ENCODE results near the gene TMEM114. TPM values are rescaled to one million over a fixed set of nuclear protein-coding genes. Genes with fewer than 3 reads are reported as not detected.
A peak's percentile ranks its signal among the peaks of the same experiment; 100 is the strongest.
"Not testable (repeated sequence)": the region's sequence is repeated elsewhere in the genome, so short reads cannot be mapped to it uniquely, and the experiment has no call there.

Gene TMEM114
- total RNA-seq, 1 experiment from 2014 or later: not detected

DNA sequence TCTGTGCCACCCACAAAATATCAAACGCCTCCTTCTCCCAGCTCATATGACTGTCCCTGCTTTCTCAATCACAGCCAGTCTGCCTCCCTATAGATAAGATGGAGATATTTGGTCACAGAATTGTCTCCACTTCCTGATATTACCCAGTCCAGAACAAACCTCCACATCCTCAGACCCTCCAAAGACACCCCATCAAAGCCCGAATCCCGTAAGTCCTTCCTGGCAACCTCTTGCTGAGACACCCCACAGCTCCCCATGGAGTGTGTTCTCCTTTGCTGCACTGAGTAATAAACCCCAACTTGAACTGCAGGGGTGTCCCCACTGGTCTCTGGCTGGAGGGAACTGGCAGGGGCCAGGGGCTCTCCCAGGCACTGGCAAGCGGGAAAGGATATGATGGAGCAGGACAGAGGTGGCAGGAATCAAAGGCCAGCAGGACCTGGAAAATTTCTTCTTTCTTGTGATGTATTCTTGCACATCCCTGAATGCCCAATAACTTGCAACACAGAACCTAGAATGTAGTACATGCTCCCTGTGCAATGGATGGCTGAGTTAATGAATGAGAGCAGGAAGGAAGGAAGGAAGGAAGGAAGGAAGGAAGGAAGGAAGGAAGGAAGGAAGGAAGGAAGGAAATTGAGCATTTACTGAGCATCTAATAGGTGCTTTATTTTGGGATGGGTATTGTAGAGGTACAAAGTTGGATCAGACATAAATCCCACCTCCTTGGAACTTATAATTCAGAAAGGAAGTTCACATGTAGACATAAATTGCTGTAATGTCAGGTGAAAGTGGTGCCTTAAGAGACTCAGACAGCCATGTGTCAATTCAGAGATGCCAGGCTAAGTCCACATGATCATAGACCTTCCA, 13.9 kb downstream of the TMEM114 start:
- no peak for DNase-seq (ENCODE audit: low read depth)

DNA sequence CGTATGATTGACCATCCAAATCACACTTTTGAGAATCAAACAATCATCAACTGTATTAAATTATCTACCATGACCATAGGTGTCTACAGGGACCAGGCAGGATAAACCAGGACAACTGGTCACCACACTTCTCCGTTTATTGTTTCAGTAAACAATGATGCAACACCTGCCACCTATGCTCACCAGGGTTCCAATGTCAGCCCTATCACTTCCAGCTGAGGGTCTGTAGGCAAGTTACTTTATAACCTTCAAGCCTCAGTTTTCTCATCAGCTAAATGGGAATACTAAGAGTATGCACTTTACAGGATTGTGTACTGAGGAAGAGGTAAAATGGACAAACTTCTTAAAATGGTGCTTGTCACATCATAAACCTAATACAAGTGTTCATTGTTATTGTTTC, 14.9 kb downstream of the TMEM114 start:
- DNase-seq (ENCODE audit: low read depth): no peak

DNA sequence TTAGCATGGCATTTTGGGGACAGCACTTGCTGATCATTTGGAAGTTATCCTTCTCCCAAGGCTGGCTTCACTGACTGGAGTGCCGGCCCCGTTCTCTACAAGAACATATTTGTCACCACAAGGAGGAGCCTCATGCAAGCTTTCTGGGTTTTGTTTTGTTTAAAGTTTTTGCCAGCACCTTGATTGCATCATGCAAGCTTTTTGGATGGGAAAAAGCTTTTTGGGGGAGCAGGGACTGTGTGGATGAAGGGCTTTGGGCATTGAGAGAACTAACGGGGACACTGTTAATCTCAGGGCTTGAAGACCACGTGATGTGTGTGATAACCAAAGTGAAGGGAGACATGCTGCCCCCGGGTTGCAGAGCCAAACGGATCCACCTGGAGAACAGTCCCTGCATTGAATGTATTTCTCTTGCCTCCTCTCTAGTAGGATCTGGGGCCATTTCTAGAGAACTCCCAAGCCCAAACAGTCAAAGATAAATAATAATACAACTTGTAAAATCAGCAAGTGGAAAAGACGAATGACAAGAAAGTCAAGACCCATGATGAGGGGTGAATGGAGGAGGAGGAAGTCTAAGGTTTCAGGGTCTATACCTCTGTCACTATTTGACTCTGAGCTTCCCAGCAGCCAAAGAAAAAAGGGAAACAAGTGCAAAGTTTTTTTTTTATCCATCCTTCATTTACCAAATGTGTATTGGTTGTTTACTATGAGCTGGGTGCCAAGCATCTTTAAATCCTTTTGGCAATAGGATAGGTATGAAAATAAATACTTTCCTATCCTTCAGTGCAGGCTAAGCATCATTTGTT, 17.2 kb downstream of the TMEM114 start:
- peak; percentile 31 for DNase-seq (ENCODE audit: low read depth)

DNA sequence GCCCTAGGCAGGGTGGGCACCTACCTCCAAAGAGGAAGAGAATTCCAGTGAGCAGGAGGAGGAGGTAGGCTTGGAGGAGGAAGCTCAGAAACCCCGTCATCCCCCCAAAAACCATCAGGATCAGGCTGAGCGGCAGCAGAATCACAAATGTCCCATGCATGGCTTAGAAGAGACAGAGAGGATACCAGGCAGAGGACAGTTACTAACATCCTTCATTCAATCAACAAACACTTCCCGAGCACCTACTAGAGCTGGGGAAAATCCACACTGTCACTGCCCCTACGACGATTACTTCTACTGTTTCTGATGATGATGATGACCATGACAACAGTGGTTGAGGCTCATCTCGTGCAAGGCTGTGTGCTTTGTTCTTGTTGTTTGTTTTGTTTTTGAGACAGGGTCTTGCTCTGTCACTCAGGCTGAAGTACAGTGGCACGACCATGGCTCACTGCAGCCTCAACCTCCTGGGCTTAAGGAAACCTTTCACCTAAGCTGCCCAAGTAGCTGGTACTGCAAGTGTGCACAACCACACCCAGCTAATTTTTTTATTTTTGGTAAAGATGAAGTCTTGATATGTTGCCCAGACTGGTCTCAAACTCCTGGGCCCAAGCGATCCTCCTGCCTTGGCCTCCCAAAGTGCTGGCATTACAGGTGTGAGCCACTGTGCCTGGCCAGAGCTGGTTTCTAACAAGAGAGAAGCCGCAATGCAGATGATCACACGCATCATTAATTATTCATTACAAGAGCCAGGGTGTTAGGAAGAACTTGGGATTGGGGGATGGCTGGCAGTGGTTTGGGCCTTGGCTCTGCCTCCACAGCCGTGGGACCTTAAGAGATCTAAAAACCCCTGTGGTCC, 18.0 kb downstream of the TMEM114 start:
- DNase-seq (ENCODE audit: low read depth): no peak

DNA sequence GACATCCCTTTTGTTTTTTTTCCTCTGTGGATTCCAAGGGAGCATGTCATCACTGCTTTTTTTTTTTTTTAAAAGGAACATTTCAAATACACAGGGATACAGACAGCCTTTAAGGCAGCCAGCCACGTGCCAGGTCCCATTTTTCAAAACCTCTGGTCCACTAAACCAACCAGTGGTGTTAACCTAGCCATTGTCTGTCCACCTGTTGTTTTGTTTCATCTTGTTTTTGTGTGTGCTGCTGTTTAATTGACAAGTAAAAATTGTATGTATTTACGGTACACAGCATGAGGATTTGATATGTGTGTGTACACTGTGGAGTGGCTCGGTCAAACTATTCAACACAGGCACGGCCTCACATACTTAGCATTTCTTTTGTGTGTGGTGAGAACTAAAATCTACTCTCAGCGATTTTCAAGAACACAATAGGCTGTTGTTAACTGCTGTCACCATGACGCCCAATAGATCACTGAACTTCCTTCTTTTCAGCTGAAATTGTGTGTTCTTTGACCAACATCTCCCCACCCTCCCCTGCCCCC, 19.2 kb downstream of the TMEM114 start:
- peak; percentile 30 for DNase-seq (ENCODE audit: low read depth)

DNA sequence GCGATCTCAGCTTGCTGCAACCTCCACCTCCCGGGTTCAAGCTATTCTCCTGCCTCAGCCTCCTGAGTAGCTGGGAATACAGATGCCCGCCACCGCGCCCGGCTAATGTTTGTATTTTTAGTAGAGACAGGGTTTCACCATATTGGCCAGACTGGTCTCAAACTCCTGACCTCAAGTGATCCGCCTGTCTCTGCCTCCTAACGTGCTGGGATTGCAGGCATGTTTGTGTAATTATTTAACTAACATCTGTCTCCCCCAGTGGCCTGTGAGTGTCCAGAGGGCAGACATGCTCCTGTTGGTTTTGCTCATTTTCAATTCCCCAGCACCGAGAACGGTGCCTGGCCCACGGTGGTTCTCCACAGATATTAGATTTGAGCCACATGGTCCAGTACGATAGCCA, 19.9 kb downstream of the TMEM114 start:
- not testable (repeated sequence) for DNase-seq (ENCODE audit: low read depth)

DNA sequence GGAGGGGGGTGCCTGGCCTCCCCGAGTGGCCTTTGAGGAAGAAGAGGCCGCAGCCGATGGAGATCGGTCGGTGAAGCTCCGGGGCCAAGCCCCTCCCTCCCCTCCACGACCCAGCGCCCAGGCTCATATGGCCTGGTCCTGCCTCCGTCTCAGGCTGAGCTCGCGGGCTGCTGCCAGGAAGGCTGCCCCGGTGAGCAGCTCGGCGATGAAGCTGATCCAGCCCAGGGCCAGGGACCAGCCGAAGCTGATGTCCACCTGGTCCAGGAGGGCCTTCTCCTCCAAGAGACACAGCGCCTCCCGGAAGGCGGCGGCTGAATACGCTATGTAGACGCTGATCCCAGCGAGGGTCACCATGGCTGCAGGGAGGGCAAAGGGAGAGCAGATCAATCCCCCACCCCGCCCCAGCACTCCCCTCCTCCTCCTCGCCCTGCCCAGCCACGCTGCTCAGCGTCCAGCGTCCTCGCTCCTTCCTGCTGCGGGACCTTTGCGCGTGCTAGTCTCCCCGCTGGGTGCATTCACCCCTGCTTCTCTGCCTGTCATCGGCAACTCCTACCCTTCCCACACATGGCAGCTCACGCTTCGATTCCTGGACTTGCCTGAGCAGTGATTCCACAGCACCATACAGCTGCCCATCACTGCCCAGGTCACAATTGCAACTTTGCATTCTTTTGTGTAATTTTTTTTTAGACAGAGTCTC, 20.5 kb downstream of the TMEM114 start:
- DNase-seq (ENCODE audit: low read depth): no peak

DNA sequence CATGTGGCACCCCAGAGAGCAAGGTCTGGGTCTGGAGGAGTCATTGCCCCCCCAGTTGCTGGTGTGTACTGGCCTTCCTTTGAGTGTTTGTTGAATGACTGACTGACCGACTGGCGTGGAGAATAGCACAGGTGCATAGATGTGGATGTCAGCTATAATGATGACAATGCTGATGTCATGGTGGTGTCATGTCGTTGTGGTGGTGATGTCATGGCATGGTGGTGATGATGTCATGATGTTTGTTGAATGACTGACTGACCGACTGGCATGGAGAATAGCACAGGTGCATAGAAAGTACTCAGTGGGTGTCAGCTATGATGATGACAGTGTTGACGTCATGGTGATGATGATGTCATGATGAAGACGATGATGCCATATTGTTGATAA, 22.1 kb downstream of the TMEM114 start:
- DNase-seq (ENCODE audit: low read depth): no peak

DNA sequence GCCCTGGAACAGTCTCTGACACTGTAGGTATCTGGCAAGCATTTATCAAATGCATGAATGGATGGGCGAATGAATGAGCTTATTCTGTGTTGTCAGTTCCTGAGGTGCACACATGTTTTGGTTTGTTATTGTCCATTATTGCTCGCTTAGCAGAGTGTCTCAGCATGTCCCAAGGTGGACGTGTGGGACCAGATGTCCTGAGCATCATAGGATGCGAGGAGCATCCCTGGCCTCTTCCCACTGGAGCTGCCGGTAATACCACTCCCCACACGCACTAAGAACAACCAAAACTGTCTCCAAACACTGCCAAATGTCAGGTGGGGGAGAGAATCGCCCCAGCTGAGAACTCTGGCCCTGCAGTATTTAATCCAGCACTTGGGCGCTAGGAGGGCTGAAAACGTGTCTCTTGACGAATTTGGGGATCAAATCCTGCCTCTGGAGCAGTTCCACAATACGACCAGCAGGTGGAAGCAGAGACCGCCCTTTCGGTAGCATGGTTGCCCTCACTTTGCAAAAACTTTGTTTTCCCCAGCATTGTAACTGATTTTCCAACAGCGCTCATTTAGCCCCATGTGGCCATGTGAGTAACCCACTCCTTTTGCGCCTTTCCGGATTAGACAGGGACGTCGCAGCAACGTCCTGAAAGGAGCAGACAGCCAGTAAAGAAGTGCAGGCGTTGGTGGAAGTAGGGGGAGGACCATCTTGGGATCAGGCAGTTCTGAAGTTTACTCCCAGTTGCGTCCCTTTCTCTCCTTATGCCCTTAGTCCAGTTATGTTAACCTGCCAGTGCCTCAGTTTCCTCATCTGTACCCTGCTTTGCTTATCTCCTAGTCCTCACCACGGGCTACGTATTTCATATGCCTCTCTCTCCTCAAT, 22.7 kb downstream of the TMEM114 start:
- peak; percentile 86 for DNase-seq (ENCODE audit: low read depth)

DNA sequence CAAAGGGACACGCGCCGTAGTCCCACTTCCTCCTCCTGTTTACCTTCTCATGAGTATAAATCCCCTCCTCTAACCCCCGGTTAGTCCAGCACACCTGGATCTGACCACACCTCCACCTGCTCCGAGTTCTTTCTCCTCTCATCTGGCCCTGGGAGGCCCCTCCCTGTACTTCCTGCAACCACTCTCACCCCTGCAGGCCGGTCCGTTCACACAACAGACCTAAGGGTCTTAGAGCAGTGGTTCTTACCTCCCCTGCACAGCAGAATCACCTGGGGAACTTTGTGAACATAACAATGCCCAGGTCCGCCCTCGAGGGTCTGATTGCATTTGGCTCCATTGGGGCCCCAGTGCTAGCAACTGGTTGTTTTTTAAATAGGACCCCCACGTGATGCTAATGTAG, 24.8 kb downstream of the TMEM114 start:
- DNase-seq (ENCODE audit: low read depth): no peak

DNA sequence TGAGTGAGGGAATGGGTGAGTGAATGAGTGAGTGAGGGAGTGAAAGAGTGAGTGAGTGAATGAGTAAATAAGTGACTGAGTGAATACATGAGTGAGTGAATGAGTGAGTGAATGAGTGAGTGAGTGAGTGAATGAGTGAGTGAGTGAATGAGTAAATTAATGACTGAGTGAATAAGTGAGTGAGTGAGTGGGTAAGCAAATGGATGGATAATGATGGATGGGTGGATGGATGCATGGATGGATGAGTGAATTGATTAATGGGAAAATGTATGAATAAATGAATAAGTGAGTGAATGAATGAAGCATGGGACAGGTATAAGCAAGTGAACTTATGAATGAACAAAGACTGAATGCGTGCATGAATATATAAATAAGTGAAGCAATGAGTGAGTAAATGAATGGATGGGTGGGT, 25.4 kb downstream of the TMEM114 start:
- no peak for DNase-seq (ENCODE audit: low read depth)

DNA sequence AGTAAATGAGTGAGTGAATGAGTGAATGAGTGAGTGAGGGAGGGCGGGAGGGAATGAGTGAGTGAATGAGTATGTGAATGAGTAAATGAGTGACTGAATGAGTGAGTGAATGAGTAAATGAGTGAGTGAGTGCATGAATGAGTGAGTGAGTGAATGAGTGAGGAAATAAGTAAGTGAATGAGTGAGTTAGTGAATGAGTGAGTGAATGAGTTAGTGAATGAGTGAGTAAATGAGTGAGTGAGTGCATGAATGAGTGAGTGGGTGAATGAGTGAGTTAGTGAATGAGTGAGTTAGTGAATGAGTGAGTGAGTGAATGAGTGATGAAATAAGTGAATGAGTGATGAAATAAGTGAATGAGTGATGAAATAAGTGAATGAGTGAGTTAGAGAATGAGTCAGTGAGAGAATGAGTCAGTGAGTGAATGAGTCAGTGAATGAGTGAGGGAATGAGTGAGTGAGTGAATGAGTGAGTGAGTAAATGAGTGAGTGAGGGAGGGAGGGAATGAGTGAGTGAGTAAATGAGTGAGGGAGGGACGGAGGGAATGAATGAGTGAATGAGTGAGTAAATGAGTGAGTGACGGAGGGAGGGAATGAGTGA, 26.3 kb downstream of the TMEM114 start:
- DNase-seq (ENCODE audit: low read depth): not testable (repeated sequence)

DNA sequence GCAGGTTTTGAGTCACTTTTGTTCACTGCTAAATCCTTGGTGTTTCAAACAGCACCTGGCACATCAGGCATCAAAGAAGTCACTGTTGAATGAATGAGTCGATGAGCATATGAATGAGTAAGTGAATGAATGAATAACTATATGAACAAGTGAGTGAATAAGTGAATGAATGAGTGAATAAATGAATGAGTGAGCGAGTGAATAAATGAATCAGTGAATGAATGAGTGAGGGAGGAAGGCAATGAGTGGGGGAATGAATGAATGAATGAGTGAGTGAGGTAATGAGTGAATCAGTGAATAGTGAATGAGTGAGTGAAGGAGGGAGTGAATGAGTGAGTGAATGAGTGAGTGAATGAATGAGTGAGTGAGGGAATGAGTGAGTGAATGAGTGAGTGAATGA, 28.8 kb downstream of the TMEM114 start:
- no peak for DNase-seq (ENCODE audit: low read depth)

DNA sequence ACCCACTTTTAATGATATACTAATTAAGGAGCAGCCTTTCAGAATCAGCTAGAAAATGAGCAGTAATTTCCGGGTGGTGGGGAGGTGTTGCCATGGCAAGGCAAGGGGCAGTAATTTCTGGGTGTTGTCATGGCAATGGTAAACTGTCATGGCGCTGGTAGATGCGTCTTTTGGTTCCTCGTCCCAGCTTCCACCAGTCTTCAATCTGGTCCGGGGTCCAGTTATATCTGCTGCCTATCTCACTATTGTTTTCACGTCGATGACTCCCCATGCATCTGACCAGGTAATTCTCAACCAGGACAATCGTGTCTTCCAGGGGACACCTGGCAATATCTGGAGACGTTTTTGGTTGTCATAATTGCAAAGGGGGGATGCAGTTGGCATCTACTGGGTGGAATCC, 34.9 kb downstream of the TMEM114 start:
- no peak for DNase-seq (ENCODE audit: low read depth)

DNA sequence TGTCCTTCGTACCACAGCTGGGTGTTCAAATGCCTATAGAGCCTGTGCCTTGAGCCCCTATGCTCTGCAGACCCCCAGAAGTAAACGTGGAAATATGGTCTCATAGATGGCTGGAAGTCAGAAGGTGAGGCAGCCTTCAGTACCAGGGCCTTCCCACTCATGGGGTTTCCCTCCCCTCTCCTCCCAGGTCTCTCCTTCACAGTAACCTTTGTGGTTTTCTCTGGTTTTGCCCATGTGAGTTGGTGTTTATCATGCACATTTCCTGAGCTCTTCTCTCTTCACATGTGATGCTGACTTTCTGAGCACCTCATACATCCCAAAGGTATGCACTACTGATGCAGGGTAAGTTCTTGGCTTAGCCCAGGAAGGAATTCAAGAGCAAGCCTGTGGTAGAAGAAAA, 35.4 kb downstream of the TMEM114 start:
- DNase-seq (ENCODE audit: low read depth): no peak

DNA sequence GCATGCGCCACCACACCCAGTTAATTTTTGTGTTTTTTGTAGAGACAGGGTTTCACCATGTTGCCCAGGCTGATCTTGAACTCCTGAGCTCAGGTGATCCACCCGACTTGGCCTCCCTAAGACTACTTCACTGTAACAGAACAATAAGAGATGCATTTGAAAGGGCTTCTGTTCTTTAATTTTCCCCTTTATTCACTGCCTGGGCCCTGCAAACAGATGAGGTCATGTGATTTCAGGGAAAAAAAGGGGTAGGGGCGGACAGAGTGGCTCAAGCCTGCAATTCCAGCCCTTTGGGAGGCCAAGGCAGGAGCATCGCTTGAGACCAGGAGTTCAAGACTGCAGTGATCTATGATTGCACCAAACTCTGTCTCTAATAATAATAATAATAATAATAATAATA, 36.3 kb downstream of the TMEM114 start:
- no peak for DNase-seq (ENCODE audit: low read depth)

DNA sequence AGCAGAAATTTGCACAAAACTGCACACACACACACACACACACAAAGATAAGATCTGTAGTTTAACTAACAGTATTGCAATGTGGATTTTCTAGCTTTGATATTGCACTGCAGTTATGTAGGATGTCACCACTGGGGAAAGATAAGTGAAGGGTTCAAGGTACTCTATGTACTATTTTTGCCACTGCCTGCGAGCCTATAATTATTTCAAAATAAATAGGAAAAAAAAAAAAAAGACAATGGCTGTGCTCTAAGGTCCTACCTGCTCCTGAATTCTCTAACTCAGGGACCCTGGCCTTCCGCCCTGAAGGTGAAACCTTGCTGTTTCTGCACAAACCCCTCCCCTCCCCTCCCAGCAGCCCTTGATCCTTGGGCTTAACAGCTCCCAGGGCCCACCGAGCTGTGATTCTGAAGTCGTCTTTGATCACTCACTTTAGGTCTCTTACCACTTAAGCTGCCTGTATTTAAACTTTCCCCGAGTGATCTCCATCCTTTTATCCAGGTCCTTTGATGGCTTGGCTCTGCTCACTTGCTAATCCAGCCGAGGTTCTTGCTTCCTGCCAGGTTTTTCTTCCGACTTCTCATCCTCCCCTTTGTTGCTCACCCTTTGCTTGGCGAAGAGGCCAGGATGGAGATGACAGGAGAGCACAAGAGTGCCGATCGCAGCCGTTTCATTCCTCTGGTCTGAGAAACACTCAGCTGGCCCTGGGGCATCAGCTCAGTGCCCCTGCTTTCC, 37.7 kb downstream of the TMEM114 start:
- no peak for DNase-seq (ENCODE audit: low read depth)

DNA sequence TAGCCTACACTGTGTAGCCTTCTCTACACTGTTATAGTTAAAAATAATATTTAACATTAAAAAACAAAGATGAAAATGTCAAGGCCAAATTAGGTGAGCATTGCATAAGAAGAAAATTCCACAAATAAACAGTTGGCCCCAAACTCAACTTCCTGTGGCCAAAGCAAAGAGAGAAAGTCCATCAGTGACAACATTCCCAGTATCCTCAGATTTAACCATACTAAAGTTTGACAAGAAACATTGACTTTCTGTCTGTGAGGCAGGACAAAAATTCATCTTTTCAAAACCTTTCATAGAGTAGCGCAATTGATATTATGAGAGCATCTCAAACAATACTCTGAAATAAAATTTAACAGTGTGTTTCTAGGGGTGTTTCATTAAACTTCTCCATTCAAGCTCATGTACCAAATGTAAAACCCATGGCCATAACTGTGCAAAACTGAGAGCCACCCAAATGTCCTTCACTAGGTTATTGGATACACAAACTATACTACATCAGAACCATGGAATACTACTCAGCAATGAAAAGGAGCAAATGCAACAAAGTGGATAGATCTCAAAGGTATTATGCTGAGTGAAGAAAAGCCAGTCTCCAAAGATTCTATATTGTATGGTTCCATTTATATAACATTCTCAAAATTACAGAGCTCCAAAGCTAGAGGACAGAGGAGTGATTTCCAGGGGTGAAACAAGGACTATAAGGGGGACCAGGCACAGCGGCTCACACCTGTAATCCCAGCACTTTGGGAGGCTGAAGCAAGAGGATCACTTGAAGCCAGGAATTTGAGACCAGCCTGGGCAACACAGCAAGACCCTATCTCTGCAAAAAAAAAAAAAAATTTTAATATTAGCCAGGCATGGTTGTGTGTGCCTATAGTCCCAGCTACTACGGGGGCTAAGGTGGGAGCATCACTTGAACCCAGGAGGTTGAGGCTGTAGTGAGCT, 38.7 kb downstream of the TMEM114 start:
- DNase-seq (ENCODE audit: low read depth): no peak

Measured in M059J (cell line).